ENCODE results near the gene TERF2IP. TPM values are rescaled to one million over a fixed set of nuclear protein-coding genes. Genes with fewer than 3 reads are reported as not detected.

Gene TERF2IP
- total and polyA plus RNA-seq, 2 of the 13 experiments (the other 11 are each of a cell fraction or from before 2014, with no cell fraction given), result 26.4 to 50.2 TPM

GRCh38 chr16:75682308-75682707 is 34.7 kb downstream of the TERF2IP start (continued):
- TF ChIP-seq ZNF280B (CRISPR knock-in tag; IDR thresholded peaks at IDR 0.05; ENCODE audit: borderline replicate concordance), result no peak
- TF ChIP-seq NR0B2 (CRISPR knock-in tag; IDR thresholded peaks at IDR 0.05), result no peak
- TF ChIP-seq ZNF230 (CRISPR knock-in tag; IDR thresholded peaks at IDR 0.05), result no peak
- TF ChIP-seq MXI1 (IDR thresholded peaks at IDR 0.05; ENCODE audit: borderline replicate concordance, low read depth, low read length), result no peak
- TF ChIP-seq MAZ (IDR thresholded peaks at IDR 0.05; ENCODE audit: borderline replicate concordance, low read depth, low read length), result no peak
- TF ChIP-seq MAZ (CRISPR knock-in tag; IDR thresholded peaks at IDR 0.05; ENCODE audit: low read depth), result no peak
- TF ChIP-seq SMAD9 (CRISPR knock-in tag; IDR thresholded peaks at IDR 0.05), result no peak
- no peak for TF ChIP-seq CCAR2 (optimal IDR thresholded peaks at IDR 0.05; ENCODE audit: low read depth, low read length)
- no peak for TF ChIP-seq ZNF768 (CRISPR knock-in tag; IDR thresholded peaks at IDR 0.05)
- no peak for TF ChIP-seq FOXM1 (CRISPR knock-in tag; IDR thresholded peaks at IDR 0.05)
- no peak for TF ChIP-seq SOX13 (IDR thresholded peaks at IDR 0.05)
- peak in 1 of 2 experiments; percentile 25; a peak in 1 of 4 replicates for TF ChIP-seq SOX13 (CRISPR knock-in tag; conservative IDR thresholded peaks at IDR 0.05 in 1 of 2, IDR thresholded peaks at IDR 0.05 in 1 of 2)
- no peak for TF ChIP-seq SRF (IDR thresholded peaks at IDR 0.05; ENCODE audit: low read depth, low read length)
- TF ChIP-seq AHDC1 (CRISPR knock-in tag; IDR thresholded peaks at IDR 0.05; ENCODE audit: borderline replicate concordance), result no peak
- 0 out of 2 replicates have a peak, but pooled peaks have one; percentile 21 for TF ChIP-seq GATAD2A (CRISPR knock-in tag; IDR thresholded peaks at IDR 0.05)
- TF ChIP-seq ZNF281 (CRISPR knock-in tag; IDR thresholded peaks at IDR 0.05; ENCODE audit: borderline replicate concordance), result peak; percentile 84
- TF ChIP-seq ZNF639 (CRISPR knock-in tag; conservative IDR thresholded peaks at IDR 0.05), result no peak
- TF ChIP-seq ERF (CRISPR knock-in tag; IDR thresholded peaks at IDR 0.05), result no peak

All from HepG2 (cell line).